ENCODE measurements around the gene DHX58. TPM values are rescaled to one million over a fixed set of nuclear protein-coding genes. Genes with fewer than 3 reads are reported as not detected.

Gene DHX58
- total RNA-seq (2022; extraction: Qiagen RNA extraction), result 0.25 to 0.66 TPM (median 0.45 TPM) in 5 replicates

GRCh38 chr17:42112552-42113176 is at the start of gene DHX58:
DHX58 (minus strand) TSS chr17:42112714; CDS start chr17:42111892, 822 bp downstream.

GRCh38 chr17:42122371-42123303 is 10.1 kb upstream of the DHX58 start, which contains the start of gene HSPB9:
HSPB9 (plus strand) TSS chr17:42122804; CDS start chr17:42122851, 47 bp downstream.

GRCh38 chr17:42120770-42121769 is 8.6 kb upstream of the DHX58 start, which contains the start of gene KAT2A:
KAT2A (minus strand) TSS chr17:42121367; CDS start chr17:42121304, 63 bp downstream.

GRCh38 chr17:42097691-42098631 is 14.6 kb downstream of the DHX58 start, which contains the start of gene ZNF385C:
ZNF385C (minus strand) TSS chr17:42098473; CDS start chr17:42063056, 35,417 bp downstream.

Other genes with a start within 250 kb of the DHX58 start
- gene KLHL11, start 247.3 kb downstream of the DHX58 start, total RNA-seq (2022; extraction: Qiagen RNA extraction), result 2.0 to 3.0 TPM (median 2.9 TPM) in 5 replicates
- 244 to 274 TPM (median 269 TPM) in 5 replicates for gene ACLY, start 193.8 kb downstream of the DHX58 start, total RNA-seq (2022; extraction: Qiagen RNA extraction)
- gene ODAD4, start 182.1 kb downstream of the DHX58 start, total RNA-seq (2022; extraction: Qiagen RNA extraction), result 1.2 to 1.8 TPM (median 1.4 TPM) in 5 replicates
- gene CNP, start 145.9 kb downstream of the DHX58 start, total RNA-seq (2022; extraction: Qiagen RNA extraction), result 56.2 to 72.6 TPM (median 69.8 TPM) in 5 replicates
- gene DNAJC7, start 95.3 kb downstream of the DHX58 start, total RNA-seq (2022; extraction: Qiagen RNA extraction), result 112 to 117 TPM (median 114 TPM) in 5 replicates
- 41.3 to 47.2 TPM (median 43.7 TPM) in 5 replicates for gene NKIRAS2, start 92.6 kb downstream of the DHX58 start, total RNA-seq (2022; extraction: Qiagen RNA extraction)
- 0.50 to 0.84 TPM (median 0.68 TPM) in 5 replicates for gene C17orf113, start 62.1 kb downstream of the DHX58 start, total RNA-seq (2022; extraction: Qiagen RNA extraction)
- gene ZNF385C, start 14.2 kb downstream of the DHX58 start, total RNA-seq (2022; extraction: Qiagen RNA extraction), result 0.15 to 0.29 TPM (median 0.16 TPM) in 5 replicates
- gene KAT2A, start 8.7 kb upstream of the DHX58 start, total RNA-seq (2022; extraction: Qiagen RNA extraction), result 35.2 to 51.5 TPM (median 44.8 TPM) in 5 replicates
- gene HSPB9, start 10.1 kb upstream of the DHX58 start, total RNA-seq (2022; extraction: Qiagen RNA extraction), result not detected in 5 replicates
- gene RAB5C, start 42.3 kb upstream of the DHX58 start, total RNA-seq (2022; extraction: Qiagen RNA extraction), result 221 to 267 TPM (median 261 TPM) in 5 replicates
- 0.28 to 0.48 TPM (median 0.41 TPM) in 5 replicates for gene KCNH4, start 68.4 kb upstream of the DHX58 start, total RNA-seq (2022; extraction: Qiagen RNA extraction)
- gene HCRT, start 72.7 kb upstream of the DHX58 start, total RNA-seq (2022; extraction: Qiagen RNA extraction), result 0.44 TPM in 1 of 5 replicates, not detected in the others
- gene GHDC, start 81.8 kb upstream of the DHX58 start, total RNA-seq (2022; extraction: Qiagen RNA extraction), result 16.2 to 21.3 TPM (median 20.1 TPM) in 5 replicates
- 22.1 to 30.7 TPM (median 27.2 TPM) in 5 replicates for gene STAT5B, start 163.7 kb upstream of the DHX58 start, total RNA-seq (2022; extraction: Qiagen RNA extraction)
- 5.5 to 7.8 TPM (median 6.2 TPM) in 5 replicates for gene STAT5A, start 175.8 kb upstream of the DHX58 start, total RNA-seq (2022; extraction: Qiagen RNA extraction)

Measured in A549 treated with Mapracorat at 1 μM for 4 hours (cell line).